Effector CD4-positive, alpha-beta T cell (primary cell): ENCODE data around the gene ILK.

ENCODE experiments used
- DNase-seq: peaks from one replicate; pipeline ENCODE4 v3.0.0-alpha.2; 2020

ILK gene

GRCh38 chr11:6622261-6623171, 18.9 kb downstream of the ILK start:
- no peak for DNase-seq

- no peak for DNase-seq
These were observed 20.1 kb downstream of the ILK start for GRCh38 chr11:6623391-6624363.

- DNase-seq: no peak
These were observed 21.7 kb downstream of the ILK start for GRCh38 chr11:6625156-6625831.

GRCh38 chr11:6625832-6626420, 22.4 kb downstream of the ILK start:
- DNase-seq: no peak

- DNase-seq: no peak
These were observed 23.6 kb downstream of the ILK start for GRCh38 chr11:6626971-6627761.

GRCh38 chr11:6627762-6628241, 24.2 kb downstream of the ILK start:
- no peak for DNase-seq

- DNase-seq: no peak
These were observed 25.0 kb downstream of the ILK start for GRCh38 chr11:6628526-6628925.

GRCh38 chr11:6629573-6629891, 26.0 kb downstream of the ILK start:
- DNase-seq: no peak

- no peak for DNase-seq
These were observed 26.5 kb downstream of the ILK start for GRCh38 chr11:6629892-6630631.

GRCh38 chr11:6630632-6631291, 27.2 kb downstream of the ILK start:
- no peak for DNase-seq

GRCh38 chr11:6631361-6631890, 27.9 kb downstream of the ILK start:
- no peak for DNase-seq

GRCh38 chr11:6632116-6633073, 28.8 kb downstream of the ILK start:
- no peak for DNase-seq

GRCh38 chr11:6633422-6634408, 30.1 kb downstream of the ILK start:
- DNase-seq: no peak

GRCh38 chr11:6634534-6634933, 31.0 kb downstream of the ILK start:
- no peak for DNase-seq

- DNase-seq: no peak
These were observed 31.7 kb downstream of the ILK start for GRCh38 chr11:6635082-6635932.

GRCh38 chr11:6636480-6636879, 32.9 kb downstream of the ILK start:
- DNase-seq: no peak

GRCh38 chr11:6637871-6638270, 34.3 kb downstream of the ILK start:
- DNase-seq: no peak
